ENCODE data around the gene DPH5. TPM values are rescaled to one million over a fixed set of nuclear protein-coding genes. Genes with fewer than 3 reads are reported as not detected.

The DPH5 gene
- total RNA-seq, 2 experiments from 2014 or later: 19.4 to 45.6 TPM

DNA sequence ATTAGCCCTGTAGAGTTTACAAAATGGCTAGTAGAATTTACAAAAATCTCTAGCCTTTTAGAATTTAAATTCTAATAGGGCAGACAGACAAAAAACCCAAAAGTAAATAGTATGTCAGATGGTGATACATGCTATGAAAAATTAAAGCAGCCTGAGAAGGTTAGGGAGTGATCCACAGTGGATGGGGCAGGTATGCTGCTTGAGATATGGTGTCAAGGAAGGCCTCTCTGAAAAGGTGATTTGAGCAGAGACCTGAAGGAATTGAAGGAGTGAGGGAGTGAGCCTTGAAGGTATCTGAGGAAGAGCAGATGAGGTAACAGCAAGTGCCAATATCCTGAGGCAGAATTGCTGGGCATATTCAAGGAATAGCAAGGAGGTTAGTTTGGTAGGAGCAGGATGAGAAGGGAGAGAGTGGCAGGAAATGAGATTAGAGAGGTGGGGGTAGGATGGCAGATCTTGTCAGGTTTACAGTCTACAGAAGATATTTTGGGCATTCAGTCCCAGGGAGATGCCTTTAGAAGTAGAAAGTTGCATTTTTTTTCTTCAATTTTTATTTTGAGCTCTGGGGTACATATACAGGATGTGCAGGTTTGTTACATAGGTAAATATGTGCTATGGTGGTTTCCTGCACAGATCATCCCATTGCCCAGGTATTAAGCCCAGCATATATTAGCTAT, 40.8 kb upstream of the DPH5 start:
- no peak overlapping the region for H3K27ac ChIP-seq (ENCODE audit: low read depth, low read length, poor library complexity, severe bottlenecking)
- H3K9me3 ChIP-seq (ENCODE audit: low read length): no peaks in the 10 kb centered on the region
- intact Hi-C loops (cut with micrococcal nuclease; ENCODE audit: unreplicated experiment): no loop called here
- TF ChIP-seq, protein P1, sequence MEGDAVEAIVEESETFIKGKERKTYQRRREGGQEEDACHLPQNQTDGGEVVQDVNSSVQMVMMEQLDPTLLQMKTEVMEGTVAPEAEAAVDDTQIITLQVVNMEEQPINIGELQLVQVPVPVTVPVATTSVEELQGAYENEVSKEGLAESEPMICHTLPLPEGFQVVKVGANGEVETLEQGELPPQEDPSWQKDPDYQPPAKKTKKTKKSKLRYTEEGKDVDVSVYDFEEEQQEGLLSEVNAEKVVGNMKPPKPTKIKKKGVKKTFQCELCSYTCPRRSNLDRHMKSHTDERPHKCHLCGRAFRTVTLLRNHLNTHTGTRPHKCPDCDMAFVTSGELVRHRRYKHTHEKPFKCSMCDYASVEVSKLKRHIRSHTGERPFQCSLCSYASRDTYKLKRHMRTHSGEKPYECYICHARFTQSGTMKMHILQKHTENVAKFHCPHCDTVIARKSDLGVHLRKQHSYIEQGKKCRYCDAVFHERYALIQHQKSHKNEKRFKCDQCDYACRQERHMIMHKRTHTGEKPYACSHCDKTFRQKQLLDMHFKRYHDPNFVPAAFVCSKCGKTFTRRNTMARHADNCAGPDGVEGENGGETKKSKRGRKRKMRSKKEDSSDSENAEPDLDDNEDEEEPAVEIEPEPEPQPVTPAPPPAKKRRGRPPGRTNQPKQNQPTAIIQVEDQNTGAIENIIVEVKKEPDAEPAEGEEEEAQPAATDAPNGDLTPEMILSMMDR (conservative IDR thresholded peaks at IDR 0.05; ENCODE audit: low read length): no peak
- TF ChIP-seq EZH2phosphoT487 (IDR thresholded peaks at IDR 0.05; ENCODE audit: borderline replicate concordance, low read depth, low read length): no peak
- BruUV-seq (replicated peaks): no TSS peak
- H2AFZ ChIP-seq (ENCODE audit: low read length): no peak overlapping the region
- DNase-seq (ENCODE audit: low spot score): no peak
- no peak overlapping the region for H3K4me2 ChIP-seq (ENCODE audit: low read length)
- ChIA-PET CTCF (ENCODE audit: unreplicated experiment) (no interaction called here), POLR2A (no interaction called here)
- no peaks in the 10 kb centered on the region for H3K4me1 ChIP-seq (ENCODE audit: insufficient read depth, low read length, poor library complexity, severe bottlenecking)
- no peaks in the 10 kb centered on the region for H4K20me1 ChIP-seq (ENCODE audit: insufficient read depth, low read length)
- no peaks in the 10 kb centered on the region for H3K79me2 ChIP-seq (ENCODE audit: insufficient read depth, low read depth, low read length)
- H3K9me2 ChIP-seq (ENCODE audit: insufficient read depth, low read length): no peaks in the 10 kb centered on the region
- H3K36me3 ChIP-seq (ENCODE audit: insufficient read depth, low read length): no peaks in the 10 kb centered on the region
- H3K4me3 ChIP-seq (ENCODE audit: low read depth, low read length, poor library complexity, severe bottlenecking): no peak overlapping the region

DNA sequence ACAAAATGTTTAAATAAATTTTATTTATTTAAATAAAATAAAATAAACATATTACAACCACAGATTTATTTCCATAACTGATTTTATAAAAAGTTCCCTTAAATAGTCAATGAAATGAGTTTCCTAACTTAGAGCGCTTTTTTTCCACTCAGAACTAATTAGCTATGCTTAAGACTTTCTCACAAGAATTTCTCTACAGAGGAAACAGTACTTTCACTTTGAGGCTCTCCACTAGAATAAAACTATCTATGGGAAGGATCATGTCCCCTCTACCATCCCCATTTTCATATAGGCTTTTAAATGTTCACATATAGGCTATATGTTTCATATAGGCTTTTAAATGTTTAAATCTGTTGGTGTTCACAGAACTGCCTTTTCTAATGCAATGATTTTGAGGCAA, 40.0 kb upstream of the DPH5 start:
- H3K4me3 ChIP-seq (ENCODE audit: low read depth, low read length, poor library complexity, severe bottlenecking): no peak overlapping the region
- H3K4me1 ChIP-seq (ENCODE audit: insufficient read depth, low read length, poor library complexity, severe bottlenecking): no peaks in the 10 kb centered on the region
- no peaks in the 10 kb centered on the region for H4K20me1 ChIP-seq (ENCODE audit: insufficient read depth, low read length)
- H3K4me2 ChIP-seq (ENCODE audit: low read length): no peak overlapping the region; the same call in 1 of the 2 replicates
- CTCF ChIA-PET (ENCODE audit: unreplicated experiment): no interaction called here
- POLR2A ChIA-PET: interaction anchor here (0.7 kb wide), 1 partner anchor 711 kb away, joined by 3 read pairs; no protein-coding TSS in a partner anchor
- no peak for DNase-seq (ENCODE audit: low spot score)
- H3K9me3 ChIP-seq (ENCODE audit: low read length): no peaks in the 10 kb centered on the region
- no peaks in the 10 kb centered on the region for H3K79me2 ChIP-seq (ENCODE audit: insufficient read depth, low read depth, low read length)
- intact Hi-C loops (cut with micrococcal nuclease; ENCODE audit: unreplicated experiment): no loop called here
- H3K9me2 ChIP-seq (ENCODE audit: insufficient read depth, low read length): no peaks in the 10 kb centered on the region
- no peak overlapping the region for H2AFZ ChIP-seq (ENCODE audit: low read length)
- H3K27ac ChIP-seq (ENCODE audit: low read depth, low read length, poor library complexity, severe bottlenecking): no peak overlapping the region
- BruUV-seq (replicated peaks): no TSS peak
- TF ChIP-seq, protein P1 (conservative IDR thresholded peaks at IDR 0.05; ENCODE audit: low read length): no peak
- TF ChIP-seq EZH2phosphoT487 (IDR thresholded peaks at IDR 0.05; ENCODE audit: borderline replicate concordance, low read depth, low read length): no peak
- no peaks in the 10 kb centered on the region for H3K36me3 ChIP-seq (ENCODE audit: insufficient read depth, low read length)

DNA sequence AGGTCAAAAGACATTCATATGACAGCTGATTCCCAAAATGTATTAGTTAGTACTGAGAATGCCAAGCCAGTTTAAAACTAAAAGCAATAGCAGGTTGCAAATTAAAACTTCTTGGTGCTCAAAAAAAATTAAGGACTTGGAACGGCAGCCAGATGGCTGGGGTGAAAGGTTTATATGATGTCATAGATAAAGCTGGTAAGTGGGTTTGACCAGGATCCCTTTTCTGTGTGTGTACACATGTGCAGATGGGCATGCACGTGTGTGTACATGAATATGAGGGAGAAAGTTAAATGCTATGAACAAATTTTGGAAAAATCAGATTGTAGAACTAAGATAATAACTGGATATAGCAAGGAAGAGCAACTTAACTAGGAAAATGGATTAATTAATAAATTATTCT, 39.1 kb upstream of the DPH5 start:
- Histone ChIP-seq H3K4me2 (ENCODE audit: low read length) (no peak overlapping the region), H3K27ac (ENCODE audit: low read depth, low read length, poor library complexity, severe bottlenecking) (no peak overlapping the region), H3K9me2 (ENCODE audit: insufficient read depth, low read length) (no peaks in the 10 kb centered on the region), H2AFZ (ENCODE audit: low read length) (no peak overlapping the region), H3K36me3 (ENCODE audit: insufficient read depth, low read length) (no peaks in the 10 kb centered on the region), H4K20me1 (ENCODE audit: insufficient read depth, low read length) (no peaks in the 10 kb centered on the region), H3K4me1 (ENCODE audit: insufficient read depth, low read length, poor library complexity, severe bottlenecking) (no peaks in the 10 kb centered on the region), H3K79me2 (ENCODE audit: insufficient read depth, low read depth, low read length) (no peaks in the 10 kb centered on the region), H3K4me3 (ENCODE audit: low read depth, low read length, poor library complexity, severe bottlenecking) (no peak overlapping the region), H3K9me3 (ENCODE audit: low read length) (no peaks in the 10 kb centered on the region)
- intact Hi-C loops (cut with micrococcal nuclease; ENCODE audit: unreplicated experiment): no loop called here
- BruUV-seq (replicated peaks): no TSS peak
- DNase-seq (ENCODE audit: low spot score): no peak
- TF ChIP-seq EZH2phosphoT487 (IDR thresholded peaks at IDR 0.05; ENCODE audit: borderline replicate concordance, low read depth, low read length): no peak
- TF ChIP-seq, protein P1 (conservative IDR thresholded peaks at IDR 0.05; ENCODE audit: low read length): no peak
- CTCF ChIA-PET (ENCODE audit: unreplicated experiment): no interaction called here
- POLR2A ChIA-PET: interaction anchor here (0.6 to 1.2 kb wide), 2 partner anchors 9 to 435 kb away, joined by 3 read pairs; no protein-coding TSS in a partner anchor

Measured in OCI-LY7 (cell line).